Islet of Langerhans (tissue), 1 donor: ENCODE measurements around the gene MLLT1.

Experiments
- FAIRE-seq: peaks from one replicate; lab custom pipeline; 2011; peaks lifted over from hg19 to GRCh38; lab: Jason Lieb, UNC

Gene MLLT1

GRCh38 chr19:6258812-6259311 is 20.9 kb downstream of the MLLT1 start:
- no peak for FAIRE-seq

GRCh38 chr19:6253954-6254733 is 25.6 kb downstream of the MLLT1 start:
- FAIRE-seq, result no peak

- no peak for FAIRE-seq
Measured at GRCh38 chr19:6252066-6252465, 27.7 kb downstream of the MLLT1 start.

- no peak for FAIRE-seq
Measured at GRCh38 chr19:6250909-6251308, 28.9 kb downstream of the MLLT1 start.

DNA sequence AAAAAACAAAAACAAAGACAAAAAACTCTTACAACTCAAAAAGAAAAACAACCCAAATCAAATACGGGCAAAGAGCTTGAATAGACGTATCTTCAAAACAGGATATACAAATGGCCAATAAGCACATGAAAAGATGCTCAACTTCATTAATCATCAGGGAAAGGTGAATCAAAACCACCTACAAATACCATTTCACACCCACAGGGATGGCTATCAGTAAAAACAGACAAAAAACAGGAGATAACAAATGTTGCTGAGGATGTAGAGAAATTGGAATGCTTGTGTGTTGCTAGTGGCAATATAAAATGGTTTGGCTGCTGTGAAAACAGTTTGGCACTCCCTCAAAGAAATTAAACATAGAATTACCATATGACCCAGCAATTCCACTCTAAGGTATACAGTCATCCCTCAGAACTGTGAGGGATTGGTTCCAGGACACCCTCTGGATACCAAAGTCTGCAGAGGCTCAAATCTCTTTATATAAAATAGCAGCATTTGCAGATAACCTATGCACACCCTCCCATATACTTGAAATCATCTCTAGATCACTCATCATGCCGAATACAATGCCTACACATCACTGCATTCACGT is 29.7 kb downstream of the MLLT1 start:
- FAIRE-seq, result no peak

- no peak for FAIRE-seq
Measured at GRCh38 chr19:6249296-6249695, 30.5 kb downstream of the MLLT1 start.

DNA sequence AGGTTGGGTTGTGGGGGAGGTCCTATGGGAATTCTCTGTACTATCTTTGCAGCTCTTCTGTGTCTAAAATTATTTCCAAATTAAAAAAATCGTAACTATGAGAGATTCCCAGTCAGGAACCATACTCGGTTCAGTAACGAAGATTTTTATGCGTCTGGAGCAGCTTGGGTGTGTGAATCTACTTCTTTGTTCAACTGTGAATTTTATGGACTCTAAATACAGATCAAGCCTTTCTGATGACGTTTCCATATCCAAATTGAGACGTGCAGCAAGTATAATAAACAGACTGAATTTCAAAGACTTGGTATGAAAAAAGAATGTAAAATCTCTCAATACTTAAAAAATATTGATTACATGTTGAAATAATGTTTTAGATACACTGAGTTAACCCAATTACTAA is 30.9 kb downstream of the MLLT1 start:
- no peak for FAIRE-seq

- no peak for FAIRE-seq
Measured at GRCh38 chr19:6248341-6248740, 31.4 kb downstream of the MLLT1 start.

DNA sequence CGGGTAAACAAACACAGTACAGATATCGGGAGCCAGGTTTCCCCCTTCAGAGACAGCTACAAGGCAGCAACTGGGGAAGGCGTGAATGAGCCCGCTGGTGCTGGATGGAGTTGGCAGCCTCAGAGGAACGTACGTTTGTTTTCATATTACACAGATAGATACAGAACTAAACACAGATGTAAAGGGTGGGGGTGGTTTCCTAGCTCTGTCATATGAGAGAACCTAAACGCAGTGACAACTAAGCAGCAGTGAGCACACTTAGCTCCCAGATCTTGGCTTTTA is 32.8 kb downstream of the MLLT1 start:
- FAIRE-seq, result no peak

DNA sequence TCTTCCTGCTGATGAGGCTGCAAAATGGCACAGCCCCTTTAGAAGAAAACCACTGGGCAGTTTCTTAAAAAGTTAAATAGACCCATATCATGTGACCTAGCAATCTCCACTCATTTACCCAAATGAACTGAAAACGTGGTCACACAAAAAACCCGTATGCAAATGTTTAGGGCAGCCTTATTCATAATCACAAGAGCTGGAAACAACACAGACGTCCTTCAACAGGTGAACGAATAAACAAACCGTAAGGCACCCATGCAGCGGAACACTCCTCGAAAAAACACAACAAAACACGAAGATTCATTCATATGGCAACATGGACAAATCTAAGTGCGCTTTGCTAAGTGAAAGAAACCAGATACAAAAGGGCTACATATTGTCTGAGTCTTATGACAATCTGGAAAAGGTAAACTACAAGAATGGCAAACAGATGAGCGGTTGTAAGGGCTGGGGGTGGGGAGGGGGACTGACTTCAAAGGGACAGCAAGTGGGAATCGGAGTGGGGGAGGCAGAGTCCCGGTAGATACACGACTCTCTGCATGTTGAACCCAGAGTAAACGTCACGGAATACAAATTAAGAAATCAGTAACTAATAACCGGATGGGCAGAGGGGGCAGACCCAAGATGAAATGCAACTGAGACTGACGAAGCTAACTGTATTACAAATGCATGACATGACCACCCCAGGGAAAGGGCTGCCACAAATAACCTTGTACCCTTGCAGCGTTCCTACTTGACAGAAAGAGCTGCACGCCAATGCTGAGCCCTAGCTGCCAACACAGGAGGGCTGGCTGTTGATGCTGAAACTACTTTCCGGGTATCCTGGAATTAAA is 33.4 kb downstream of the MLLT1 start:
- FAIRE-seq, result no peak

GRCh38 chr19:6242677-6243076 is 37.1 kb downstream of the MLLT1 start:
- FAIRE-seq, result no peak

DNA sequence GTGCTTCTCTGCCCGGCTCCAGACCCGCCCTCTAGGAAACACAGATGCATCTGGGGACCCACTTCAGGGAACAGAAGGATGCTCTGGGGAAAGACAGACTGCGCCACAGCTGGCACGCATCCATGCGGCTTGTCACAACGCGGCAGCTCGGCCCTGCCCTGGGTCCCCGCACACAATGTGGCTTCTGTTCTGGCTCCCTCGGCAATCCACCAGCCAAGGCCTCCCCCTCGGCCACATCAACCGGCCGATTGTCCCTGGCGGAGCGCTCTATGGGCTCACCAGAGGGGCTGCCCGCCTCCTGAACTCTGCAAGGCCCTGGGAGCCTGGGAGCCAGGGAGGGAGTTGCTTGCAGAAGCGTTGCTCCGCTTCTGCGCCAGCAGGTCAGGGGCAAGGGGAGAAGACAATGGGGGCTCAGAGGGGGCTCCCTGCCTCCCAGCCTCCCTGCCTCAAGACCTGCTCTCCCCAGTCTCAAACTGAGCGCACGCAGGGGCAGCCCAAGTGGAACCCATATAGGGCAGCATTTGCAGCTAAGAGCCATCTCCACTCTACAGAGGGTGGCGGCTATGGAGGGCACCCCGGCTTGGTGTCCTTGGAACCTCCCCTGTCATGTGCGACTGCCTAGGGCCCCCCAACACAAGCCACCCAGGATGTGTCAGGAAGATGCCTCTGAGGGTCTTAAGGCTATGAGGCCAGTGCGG is 37.9 kb downstream of the MLLT1 start:
- no peak for FAIRE-seq

DNA sequence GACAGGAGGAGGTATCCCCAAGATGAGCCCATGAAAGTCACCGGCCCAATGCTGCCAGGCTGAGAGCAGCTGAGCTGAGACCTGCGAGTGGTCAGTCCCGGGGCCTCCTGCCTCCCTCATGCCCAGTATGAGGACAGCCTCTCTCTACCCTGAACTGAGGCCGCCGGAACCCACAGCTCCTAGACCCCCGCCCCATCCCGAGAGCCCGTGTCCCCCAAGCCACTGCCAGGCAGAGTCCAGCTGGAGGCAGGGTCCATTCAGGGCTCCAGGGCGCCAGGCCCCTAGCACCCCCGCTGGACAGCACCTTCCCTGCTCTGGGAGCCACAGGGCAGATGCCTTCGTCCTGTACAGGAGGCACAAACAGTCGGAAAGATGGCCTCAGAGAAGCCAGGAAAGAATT is 38.7 kb downstream of the MLLT1 start:
- no peak for FAIRE-seq

- FAIRE-seq, result no peak
Measured at GRCh38 chr19:6239871-6240676, 39.7 kb downstream of the MLLT1 start.

- no peak for FAIRE-seq
Measured at GRCh38 chr19:6239401-6239844, 40.4 kb downstream of the MLLT1 start.

DNA sequence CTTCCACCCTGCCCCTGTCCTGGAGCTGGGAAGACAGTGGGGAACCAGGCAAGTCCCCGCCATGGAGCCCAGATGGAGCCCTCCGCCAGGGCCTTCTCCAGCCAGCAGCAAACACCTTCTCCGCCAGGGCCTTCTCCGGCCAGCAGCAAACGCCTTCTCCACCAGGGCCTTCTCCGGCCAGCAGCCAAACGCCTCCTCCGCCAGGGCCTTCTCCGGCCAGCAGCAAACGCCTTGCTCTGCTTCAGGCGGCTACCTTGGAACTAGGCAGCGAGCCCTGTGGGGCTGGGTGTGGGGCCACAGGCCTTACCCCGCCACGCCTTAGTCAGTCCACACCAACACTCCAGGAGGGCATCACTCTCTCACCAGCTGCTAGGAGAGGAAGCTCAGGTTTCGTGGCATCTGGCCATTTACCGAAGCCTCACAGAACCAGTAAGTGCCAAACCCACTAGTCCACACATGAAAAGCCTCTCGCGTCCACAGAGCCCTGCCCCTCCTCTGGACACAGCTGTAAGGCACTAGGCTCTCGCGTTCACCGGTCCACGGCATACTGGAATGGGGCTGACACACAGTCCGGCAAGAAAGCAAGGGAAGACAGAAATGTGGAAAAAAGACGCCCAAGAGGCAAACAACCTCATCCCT is 41.0 kb downstream of the MLLT1 start:
- no peak for FAIRE-seq

DNA sequence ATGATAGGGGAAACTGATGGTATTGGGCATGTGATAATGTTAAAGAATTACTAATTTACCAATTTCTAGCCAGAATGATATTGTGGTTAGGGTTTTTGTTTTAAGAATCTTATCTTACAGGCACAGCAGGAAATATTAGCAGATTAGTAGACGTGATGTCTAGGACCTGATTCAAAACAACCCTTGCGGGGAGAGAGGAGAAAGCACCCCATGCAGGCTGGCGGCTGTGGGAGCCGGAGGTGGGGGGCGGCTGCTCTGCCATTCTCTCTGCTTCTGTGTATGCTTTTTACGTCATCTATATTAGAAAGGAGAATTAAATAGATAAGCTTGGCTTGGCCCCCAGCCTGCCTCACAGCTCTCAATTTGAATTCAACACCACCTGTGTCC is 41.5 kb downstream of the MLLT1 start:
- no peak for FAIRE-seq

- FAIRE-seq, result no peak
Measured at GRCh38 chr19:6236310-6237291, 43.2 kb downstream of the MLLT1 start.

GRCh38 chr19:6235031-6235951 is 44.5 kb downstream of the MLLT1 start:
- no peak for FAIRE-seq
